ENCODE results near the gene DCAF8. TPM values are rescaled to one million over a fixed set of nuclear protein-coding genes. Genes with fewer than 3 reads are reported as not detected.

Gene DCAF8
- total RNA-seq, 2 donors from 2014 or later: 167 to 178 TPM

Other genes with a start within 250 kb of the DCAF8 start
- gene PIGM, start 230.6 kb downstream of the DCAF8 start, total RNA-seq: 1 to 10 TPM; 2.7 to 3.0 TPM
- gene KCNJ10, start 192.4 kb downstream of the DCAF8 start, total RNA-seq: not detected
- gene KCNJ9, start 181.0 kb downstream of the DCAF8 start, total RNA-seq: not detected
- gene IGSF8, start 163.9 kb downstream of the DCAF8 start, total RNA-seq: 10 to 100 TPM; 29.3 to 36.8 TPM
- not detected for gene ATP1A2, start 146.8 kb downstream of the DCAF8 start, total RNA-seq
- gene ATP1A4, start 110.9 kb downstream of the DCAF8 start, total RNA-seq: under 1 TPM in 1 of 2 donors, not detected in 1; 0.27 TPM
- gene CASQ1, start 72.0 kb downstream of the DCAF8 start, total RNA-seq: not detected
- gene PEA15, start 57.2 kb downstream of the DCAF8 start, total RNA-seq: 10 to 100 TPM; 19.6 to 21.6 TPM
- 10 to 100 TPM; 28.9 to 34.7 TPM for gene PEX19, start 22.6 kb upstream of the DCAF8 start, total RNA-seq
- gene COPA, start 80.7 kb upstream of the DCAF8 start, total RNA-seq: 100 to 1,000 TPM; 122 to 143 TPM
- 10 to 100 TPM; 63.3 to 65.6 TPM for gene NCSTN, start 80.8 kb upstream of the DCAF8 start, total RNA-seq
- gene NHLH1, start 104.5 kb upstream of the DCAF8 start, total RNA-seq: under 1 TPM; 0.17 to 0.21 TPM
- gene VANGL2, start 138.0 kb upstream of the DCAF8 start, total RNA-seq: not detected

Measured in T-helper 17 cell (primary cell).